Stomach (tissue), 9 donors: ENCODE data around the gene CPA5. TPM values are rescaled to one million over a fixed set of nuclear protein-coding genes. Genes with fewer than 3 reads are reported as not detected.

ENCODE experiments used
- DNase-seq, 2 donors: peaks; one replicate each; pipeline versions ENCODE4 v3.0.0 to v3.0.0-alpha.2; 2013 to 2019
- H3K27ac ChIP-seq, 5 donors: fragments of 200-600 bp in 4 of 5; sonication (generic) in 4 of 5; one replicate each; pipeline ENCODE4 v1.5.1; 2013 to 2019; ENCODE audit warnings: mild to moderate bottlenecking in 1 of 5, moderate library complexity in 1 of 5
- H3K27me3 ChIP-seq, 3 donors: fragments of 200-600 bp; sonication (generic); one replicate each; pipeline ENCODE4 v1.5.1; 2017 to 2019; ENCODE audit warnings: mixed run types in 1 of 3
- H3K36me3 ChIP-seq, 4 donors: fragments of 200-600 bp; sonication (generic); 1 replicate in 3 of 4; 2 replicates in 1 of 4; pipeline ENCODE4 v1.5.1; 2016 to 2019
- H3K4me1 ChIP-seq, 4 donors: fragments of 200-600 bp; sonication (generic); one replicate each; pipeline ENCODE4 v1.5.1; 2016 to 2019
- H3K4me3 ChIP-seq, 4 donors: fragments of 200-600 bp; sonication (generic) in 3 of 4; one replicate each; pipeline ENCODE4 v1.5.1; 2016 to 2019; ENCODE audit warnings: mild to moderate bottlenecking in 1 of 4
- H3K9me3 ChIP-seq, 4 donors: fragments of 200-600 bp; sonication (generic); one replicate each; pipeline ENCODE4 v1.5.1; 2016 to 2019
- CTCF ChIP-seq, 7 experiments: fragments of 450-650 bp in 4 of 7; fragments of 200-600 bp in 3 of 7; sonication (generic) in 3 of 7; IDR thresholded peaks; one replicate each; pipeline ENCODE4 v1.5.1; 2016 to 2019; ENCODE audit warnings: antibody characterized with exemption in 7 of 7, control low read depth in 2 of 7, mild to moderate bottlenecking in 1 of 7
- EP300 ChIP-seq: sonication (generic); formaldehyde crosslinking; IDR thresholded peaks from one replicate; pipeline ENCODE4 v1.6.1; 2017; ENCODE audit warnings: antibody characterized with exemption
- POLR2A ChIP-seq, 4 donors: fragments of 450-650 bp; IDR thresholded peaks; one replicate each; pipeline ENCODE4 v1.6.1; 2016; ENCODE audit warnings: antibody characterized with exemption in 4 of 4, control low read depth in 2 of 4, mild to moderate bottlenecking in 1 of 4, moderate library complexity in 1 of 4
- POLR2AphosphoS5 ChIP-seq, 3 donors: sonication (generic); formaldehyde crosslinking; IDR thresholded peaks; one replicate each; pipeline ENCODE4 v1.6.1; 2016; ENCODE audit warnings: antibody characterized with exemption in 3 of 3
- WGBS, 5 donors: extraction: QIAGEN DNeasy Blood & Tissue Kit in 3 of 5; methylation state at CpG; one replicate each; pipeline versions ENCODE4 v1.1.5 to v1.1.7; 2013 to 2018; 5-methylcytosine and 5-hydroxymethylcytosine counted together
- intact Hi-C: fragments of 100-400 bp; cut with DNase I; formaldehyde crosslinking; loops from one replicate; pipeline ENCODE4 v1.15.1; 2023; ENCODE audit warnings: low total_unique reads
- polyA plus RNA-seq, 3 donors: library from polyadenylated mRNA; stranded (reverse); fragments of 200-250 nt; gene quantifications; one replicate each; pipeline ENCODE4 v1.2.3, GENCODE V29; 2013
- total RNA-seq, 5 donors: library from RNA; depleted of rRNA; stranded (reverse); fragments of >200 nt; gene quantifications; one replicate each; pipeline versions ENCODE4 v1.1.0 to v1.2.3, GENCODE V29; 2014 to 2016
- donor health status: healthy with polysubstance abuse.
- donor health status: Bipolar disorder and iron deficiency.
- donor health status: healthy.

CPA5 gene
- total and polyA plus RNA-seq, 8 donors: 0.48 TPM; not detected in 7

GRCh38 chr7:130361681-130362080 is 17.1 kb downstream of the CPA5 start:
- intact Hi-C loops: no loop called here
- WGBS, 5 donors: 82 to 94% (median 91%) methylated on average over 7 of the region's 7 CpGs
- TF ChIP-seq EP300 (no peak), CTCF (IDR thresholded peaks at IDR 0.05) (no peak), POLR2AphosphoS5 (IDR thresholded peaks at IDR 0.05) (no peak), POLR2A (IDR thresholded peaks at IDR 0.05) (no peak)

GRCh38 chr7:130362251-130362816 is 17.7 kb downstream of the CPA5 start:
- Histone ChIP-seq H3K36me3 (no peaks in the 10 kb centered on the region), H3K9me3 (peaks cover 4 to 22% (median 11%) of the 10 kb centered on the region in 4 donors), H3K4me3 (no peak overlapping the region), H3K27ac (no peak overlapping the region), H3K27me3 (no peaks in the 10 kb centered on the region), H3K4me1 (peaks cover 0 to 4% (median 2%) of the 10 kb centered on the region in 4 donors)
- 91 to 95% (median 92%) methylated on average over 10 of the region's 10 CpGs for WGBS, 5 donors
- TF ChIP-seq POLR2AphosphoS5 (IDR thresholded peaks at IDR 0.05): no peak
- TF ChIP-seq EP300: no peak
- TF ChIP-seq CTCF (IDR thresholded peaks at IDR 0.05): no peak
- TF ChIP-seq POLR2A (IDR thresholded peaks at IDR 0.05): no peak
- intact Hi-C loops: no loop called here
- DNase-seq: no peak

More at GRCh38 chr7:130361681-130362080, 17.1 kb downstream of the CPA5 start:
- Histone ChIP-seq H3K36me3 (no peaks in the 10 kb centered on the region), H3K27ac (no peak overlapping the region), H3K4me3 (no peak overlapping the region), H3K4me1 (peaks cover 0 to 10% (median 4%) of the 10 kb centered on the region in 4 donors), H3K27me3 (no peaks in the 10 kb centered on the region), H3K9me3 (peaks cover 4 to 22% (median 11%) of the 10 kb centered on the region in 4 donors)
- no peak for DNase-seq

GRCh38 chr7:130363026-130363847 is 18.6 kb downstream of the CPA5 start:
- intact Hi-C loops: no loop called here
- Histone ChIP-seq H3K27ac (no peak overlapping the region), H3K4me3 (no peak overlapping the region), H3K9me3 (peaks cover 4 to 22% (median 11%) of the 10 kb centered on the region in 4 donors), H3K4me1 (peaks cover 0 to 4% (median 0%) of the 10 kb centered on the region in 4 donors), H3K36me3 (no peaks in the 10 kb centered on the region), H3K27me3 (no peaks in the 10 kb centered on the region)
- WGBS, 5 donors: 66 to 82% (median 72%) methylated on average over 8 of the region's 8 CpGs
- DNase-seq: peak in 1 of 2 donors; percentile 58
- TF ChIP-seq POLR2AphosphoS5 (IDR thresholded peaks at IDR 0.05) (peak in 1 of 3 donors; percentile 37), POLR2A (IDR thresholded peaks at IDR 0.05) (no peak)

- peaks cover 0 to 14% (median 8%) of the 10 kb centered on the region in 4 donors for H3K4me1 ChIP-seq
- TF ChIP-seq EP300 (no peak), POLR2A (IDR thresholded peaks at IDR 0.05) (no peak), POLR2AphosphoS5 (IDR thresholded peaks at IDR 0.05) (no peak), CTCF (IDR thresholded peaks at IDR 0.05) (no peak)
- no peaks in the 10 kb centered on the region for H3K36me3 ChIP-seq
- intact Hi-C loops: no loop called here
- 69 to 77% (median 74%) methylated on average over 4 of the region's 4 CpGs for WGBS, 5 donors
- DNase-seq: peak in 1 of 2 donors; percentile 63
- peaks cover 0 to 14% (median 5%) of the 10 kb centered on the region in 4 donors for H3K9me3 ChIP-seq
- H3K27ac ChIP-seq: peak overlapping the region in 1 of 5 donors; percentile 67
- H3K27me3 ChIP-seq: no peaks in the 10 kb centered on the region
- no peak overlapping the region for H3K4me3 ChIP-seq
Observed at GRCh38 chr7:130364451-130364850, 19.8 kb downstream of the CPA5 start.
